ENCODE measurements around the gene ATF7IP2. TPM values are rescaled to one million over a fixed set of nuclear protein-coding genes. Genes with fewer than 3 reads are reported as not detected.

Gene ATF7IP2
- total and polyA plus RNA-seq, 2 of the 13 experiments (the other 11 are each of a cell fraction or from before 2014, with no cell fraction given) = 117 to 217 TPM

DNA sequence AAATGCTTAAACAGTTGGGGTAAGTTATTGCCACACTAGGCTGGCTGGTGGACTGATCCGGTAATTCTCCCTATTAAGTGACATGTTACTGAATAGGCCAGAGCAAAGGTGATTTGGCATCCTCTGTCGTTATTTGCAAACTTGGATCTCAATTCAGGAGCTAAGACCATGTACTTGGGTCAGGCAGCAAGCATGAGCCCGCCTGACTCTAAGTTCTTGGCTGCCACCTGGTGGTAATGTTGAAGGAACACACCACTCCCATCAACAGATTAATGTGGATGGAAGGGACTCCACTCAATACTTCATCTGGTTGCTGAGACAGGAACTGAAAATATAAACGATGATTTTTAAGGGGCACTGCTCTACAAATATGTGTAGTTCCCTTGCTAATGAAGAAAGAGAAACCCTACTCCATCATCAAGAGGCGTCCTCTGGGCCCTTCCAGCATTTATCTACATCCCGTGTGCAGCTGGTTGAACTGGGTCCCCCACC is 123.7 kb downstream of the ATF7IP2 start (continued):
- TF ChIP-seq, protein P1, sequence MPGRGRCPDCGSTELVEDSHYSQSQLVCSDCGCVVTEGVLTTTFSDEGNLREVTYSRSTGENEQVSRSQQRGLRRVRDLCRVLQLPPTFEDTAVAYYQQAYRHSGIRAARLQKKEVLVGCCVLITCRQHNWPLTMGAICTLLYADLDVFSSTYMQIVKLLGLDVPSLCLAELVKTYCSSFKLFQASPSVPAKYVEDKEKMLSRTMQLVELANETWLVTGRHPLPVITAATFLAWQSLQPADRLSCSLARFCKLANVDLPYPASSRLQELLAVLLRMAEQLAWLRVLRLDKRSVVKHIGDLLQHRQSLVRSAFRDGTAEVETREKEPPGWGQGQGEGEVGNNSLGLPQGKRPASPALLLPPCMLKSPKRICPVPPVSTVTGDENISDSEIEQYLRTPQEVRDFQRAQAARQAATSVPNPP (CRISPR knock-in tag; IDR thresholded peaks at IDR 0.05) = no peak
- TF ChIP-seq ATM (IDR thresholded peaks at IDR 0.05; ENCODE audit: borderline replicate concordance) (no peak), ZNF790 (CRISPR knock-in tag; IDR thresholded peaks at IDR 0.05; ENCODE audit: borderline replicate concordance) (no peak), ZNF781 (CRISPR knock-in tag; IDR thresholded peaks at IDR 0.05; ENCODE audit: borderline replicate concordance, not compliant biosample characterization) (peak; percentile 24), KAT8 (CRISPR knock-in tag; IDR thresholded peaks at IDR 0.05) (peak; percentile 52; the same call in 1 of the 2 replicates), ZNF660 (CRISPR knock-in tag; IDR thresholded peaks at IDR 0.05; ENCODE audit: borderline replicate concordance, low read depth) (no peak), ZNF775 (CRISPR knock-in tag; IDR thresholded peaks at IDR 0.05; ENCODE audit: borderline replicate concordance) (no peak), CREB1 (IDR thresholded peaks at IDR 0.05) (no peak), CREB1 (CRISPR knock-in tag; IDR thresholded peaks at IDR 0.05) (no peak), MIXL1 (CRISPR knock-in tag; IDR thresholded peaks at IDR 0.05) (peak; percentile 81; the same call in 1 of the 2 replicates), SMC3 (IDR thresholded peaks at IDR 0.05; ENCODE audit: low read length) (peak; percentile 100), SKI (IDR thresholded peaks at IDR 0.05; ENCODE audit: partially characterized antibody) (no peak)
- TF ChIP-seq, protein P2, sequence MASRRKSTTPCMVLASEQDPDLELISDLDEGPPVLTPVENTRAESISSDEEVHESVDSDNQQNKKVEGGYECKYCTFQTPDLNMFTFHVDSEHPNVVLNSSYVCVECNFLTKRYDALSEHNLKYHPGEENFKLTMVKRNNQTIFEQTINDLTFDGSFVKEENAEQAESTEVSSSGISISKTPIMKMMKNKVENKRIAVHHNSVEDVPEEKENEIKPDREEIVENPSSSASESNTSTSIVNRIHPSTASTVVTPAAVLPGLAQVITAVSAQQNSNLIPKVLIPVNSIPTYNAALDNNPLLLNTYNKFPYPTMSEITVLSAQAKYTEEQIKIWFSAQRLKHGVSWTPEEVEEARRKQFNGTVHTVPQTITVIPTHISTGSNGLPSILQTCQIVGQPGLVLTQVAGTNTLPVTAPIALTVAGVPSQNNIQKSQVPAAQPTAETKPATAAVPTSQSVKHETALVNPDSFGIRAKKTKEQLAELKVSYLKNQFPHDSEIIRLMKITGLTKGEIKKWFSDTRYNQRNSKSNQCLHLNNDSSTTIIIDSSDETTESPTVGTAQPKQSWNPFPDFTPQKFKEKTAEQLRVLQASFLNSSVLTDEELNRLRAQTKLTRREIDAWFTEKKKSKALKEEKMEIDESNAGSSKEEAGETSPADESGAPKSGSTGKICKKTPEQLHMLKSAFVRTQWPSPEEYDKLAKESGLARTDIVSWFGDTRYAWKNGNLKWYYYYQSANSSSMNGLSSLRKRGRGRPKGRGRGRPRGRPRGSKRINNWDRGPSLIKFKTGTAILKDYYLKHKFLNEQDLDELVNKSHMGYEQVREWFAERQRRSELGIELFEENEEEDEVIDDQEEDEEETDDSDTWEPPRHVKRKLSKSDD (CRISPR knock-in tag; IDR thresholded peaks at IDR 0.05; ENCODE audit: low read depth) = no peak
- TF ChIP-seq, protein P3, sequence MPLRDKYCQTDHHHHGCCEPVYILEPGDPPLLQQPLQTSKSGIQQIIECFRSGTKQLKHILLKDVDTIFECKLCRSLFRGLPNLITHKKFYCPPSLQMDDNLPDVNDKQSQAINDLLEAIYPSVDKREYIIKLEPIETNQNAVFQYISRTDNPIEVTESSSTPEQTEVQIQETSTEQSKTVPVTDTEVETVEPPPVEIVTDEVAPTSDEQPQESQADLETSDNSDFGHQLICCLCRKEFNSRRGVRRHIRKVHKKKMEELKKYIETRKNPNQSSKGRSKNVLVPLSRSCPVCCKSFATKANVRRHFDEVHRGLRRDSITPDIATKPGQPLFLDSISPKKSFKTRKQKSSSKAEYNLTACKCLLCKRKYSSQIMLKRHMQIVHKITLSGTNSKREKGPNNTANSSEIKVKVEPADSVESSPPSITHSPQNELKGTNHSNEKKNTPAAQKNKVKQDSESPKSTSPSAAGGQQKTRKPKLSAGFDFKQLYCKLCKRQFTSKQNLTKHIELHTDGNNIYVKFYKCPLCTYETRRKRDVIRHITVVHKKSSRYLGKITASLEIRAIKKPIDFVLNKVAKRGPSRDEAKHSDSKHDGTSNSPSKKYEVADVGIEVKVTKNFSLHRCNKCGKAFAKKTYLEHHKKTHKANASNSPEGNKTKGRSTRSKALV (CRISPR knock-in tag; IDR thresholded peaks at IDR 0.05) = no peak
- TF ChIP-seq, protein P4, sequence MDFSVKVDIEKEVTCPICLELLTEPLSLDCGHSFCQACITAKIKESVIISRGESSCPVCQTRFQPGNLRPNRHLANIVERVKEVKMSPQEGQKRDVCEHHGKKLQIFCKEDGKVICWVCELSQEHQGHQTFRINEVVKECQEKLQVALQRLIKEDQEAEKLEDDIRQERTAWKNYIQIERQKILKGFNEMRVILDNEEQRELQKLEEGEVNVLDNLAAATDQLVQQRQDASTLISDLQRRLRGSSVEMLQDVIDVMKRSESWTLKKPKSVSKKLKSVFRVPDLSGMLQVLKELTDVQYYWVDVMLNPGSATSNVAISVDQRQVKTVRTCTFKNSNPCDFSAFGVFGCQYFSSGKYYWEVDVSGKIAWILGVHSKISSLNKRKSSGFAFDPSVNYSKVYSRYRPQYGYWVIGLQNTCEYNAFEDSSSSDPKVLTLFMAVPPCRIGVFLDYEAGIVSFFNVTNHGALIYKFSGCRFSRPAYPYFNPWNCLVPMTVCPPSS (IDR thresholded peaks at IDR 0.05) = no peak
- TF ChIP-seq, protein P5, sequence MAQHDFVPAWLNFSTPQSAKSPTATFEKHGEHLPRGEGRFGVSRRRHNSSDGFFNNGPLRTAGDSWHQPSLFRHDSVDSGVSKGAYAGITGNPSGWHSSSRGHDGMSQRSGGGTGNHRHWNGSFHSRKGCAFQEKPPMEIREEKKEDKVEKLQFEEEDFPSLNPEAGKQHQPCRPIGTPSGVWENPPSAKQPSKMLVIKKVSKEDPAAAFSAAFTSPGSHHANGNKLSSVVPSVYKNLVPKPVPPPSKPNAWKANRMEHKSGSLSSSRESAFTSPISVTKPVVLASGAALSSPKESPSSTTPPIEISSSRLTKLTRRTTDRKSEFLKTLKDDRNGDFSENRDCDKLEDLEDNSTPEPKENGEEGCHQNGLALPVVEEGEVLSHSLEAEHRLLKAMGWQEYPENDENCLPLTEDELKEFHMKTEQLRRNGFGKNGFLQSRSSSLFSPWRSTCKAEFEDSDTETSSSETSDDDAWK (CRISPR knock-in tag; IDR thresholded peaks at IDR 0.05) = no peak
- TF ChIP-seq, protein P6, sequence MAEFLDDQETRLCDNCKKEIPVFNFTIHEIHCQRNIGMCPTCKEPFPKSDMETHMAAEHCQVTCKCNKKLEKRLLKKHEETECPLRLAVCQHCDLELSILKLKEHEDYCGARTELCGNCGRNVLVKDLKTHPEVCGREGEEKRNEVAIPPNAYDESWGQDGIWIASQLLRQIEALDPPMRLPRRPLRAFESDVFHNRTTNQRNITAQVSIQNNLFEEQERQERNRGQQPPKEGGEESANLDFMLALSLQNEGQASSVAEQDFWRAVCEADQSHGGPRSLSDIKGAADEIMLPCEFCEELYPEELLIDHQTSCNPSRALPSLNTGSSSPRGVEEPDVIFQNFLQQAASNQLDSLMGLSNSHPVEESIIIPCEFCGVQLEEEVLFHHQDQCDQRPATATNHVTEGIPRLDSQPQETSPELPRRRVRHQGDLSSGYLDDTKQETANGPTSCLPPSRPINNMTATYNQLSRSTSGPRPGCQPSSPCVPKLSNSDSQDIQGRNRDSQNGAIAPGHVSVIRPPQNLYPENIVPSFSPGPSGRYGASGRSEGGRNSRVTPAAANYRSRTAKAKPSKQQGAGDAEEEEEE (CRISPR knock-in tag; IDR thresholded peaks at IDR 0.05; ENCODE audit: borderline replicate concordance) = no peak
- TF ChIP-seq, protein P7, sequence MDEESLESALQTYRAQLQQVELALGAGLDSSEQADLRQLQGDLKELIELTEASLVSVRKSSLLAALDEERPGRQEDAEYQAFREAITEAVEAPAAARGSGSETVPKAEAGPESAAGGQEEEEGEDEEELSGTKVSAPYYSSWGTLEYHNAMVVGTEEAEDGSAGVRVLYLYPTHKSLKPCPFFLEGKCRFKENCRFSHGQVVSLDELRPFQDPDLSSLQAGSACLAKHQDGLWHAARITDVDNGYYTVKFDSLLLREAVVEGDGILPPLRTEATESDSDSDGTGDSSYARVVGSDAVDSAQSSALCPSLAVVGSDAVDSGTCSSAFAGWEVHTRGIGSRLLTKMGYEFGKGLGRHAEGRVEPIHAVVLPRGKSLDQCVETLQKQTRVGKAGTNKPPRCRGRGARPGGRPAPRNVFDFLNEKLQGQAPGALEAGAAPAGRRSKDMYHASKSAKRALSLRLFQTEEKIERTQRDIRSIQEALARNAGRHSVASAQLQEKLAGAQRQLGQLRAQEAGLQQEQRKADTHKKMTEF (CRISPR knock-in tag; IDR thresholded peaks at IDR 0.05) = peak; percentile 80
